Nucleus accumbens (tissue), 56 donors: ENCODE measurements around the gene PLCG2.
"Not testable (repeated sequence)": the region's sequence is repeated elsewhere in the genome, so short reads cannot be mapped to it uniquely, and the experiment has no call there.

ENCODE experiments used
- DNase-seq, 56 donors: peaks; one replicate each; lab custom pipeline; 2025; lab: John Stamatoyannopoulos, UW

PLCG2 gene

GRCh38 chr16:81786868-81787267 lies 7.8 kb downstream of the PLCG2 start:
- no peak for DNase-seq

- DNase-seq = no peak
Observed at GRCh38 chr16:81787659-81788058, 8.6 kb downstream of the PLCG2 start.

GRCh38 chr16:81790277-81790676 lies 11.2 kb downstream of the PLCG2 start:
- DNase-seq = no peak

GRCh38 chr16:81790830-81791435 lies 11.8 kb downstream of the PLCG2 start:
- no peak for DNase-seq

GRCh38 chr16:81792828-81793227 lies 13.7 kb downstream of the PLCG2 start:
- DNase-seq = no peak

GRCh38 chr16:81795193-81795592 lies 16.1 kb downstream of the PLCG2 start:
- DNase-seq = no peak

GRCh38 chr16:81796035-81796434 lies 16.9 kb downstream of the PLCG2 start:
- DNase-seq = peak in 1 of 56 donors; percentile 25

- DNase-seq = no peak
Observed at GRCh38 chr16:81796583-81797346, 17.7 kb downstream of the PLCG2 start.

GRCh38 chr16:81797443-81797842 lies 18.4 kb downstream of the PLCG2 start:
- no peak for DNase-seq

- DNase-seq = no peak
Observed at GRCh38 chr16:81798311-81799137, 19.4 kb downstream of the PLCG2 start.

GRCh38 chr16:81799138-81799504 lies 20.0 kb downstream of the PLCG2 start:
- no peak for DNase-seq

- not testable (repeated sequence) for DNase-seq
Observed at GRCh38 chr16:81801724-81802123, 22.6 kb downstream of the PLCG2 start.

- no peak for DNase-seq
Observed at GRCh38 chr16:81803332-81803731, 24.2 kb downstream of the PLCG2 start.

- no peak for DNase-seq
Observed at GRCh38 chr16:81804134-81804610, 25.1 kb downstream of the PLCG2 start.

- DNase-seq = no peak
Observed at GRCh38 chr16:81806696-81807095, 27.6 kb downstream of the PLCG2 start.

- DNase-seq = no peak
Observed at GRCh38 chr16:81807767-81808358, 28.8 kb downstream of the PLCG2 start.

GRCh38 chr16:81808933-81809480 lies 29.9 kb downstream of the PLCG2 start:
- no peak for DNase-seq

GRCh38 chr16:81809567-81809966 lies 30.5 kb downstream of the PLCG2 start:
- DNase-seq = no peak

- no peak for DNase-seq
Observed at GRCh38 chr16:81810361-81810760, 31.3 kb downstream of the PLCG2 start.

GRCh38 chr16:81810894-81811538 lies 31.9 kb downstream of the PLCG2 start:
- no peak for DNase-seq
